WI38 (cell line): ENCODE data around the gene VSTM1.

ENCODE experiments used
- H3K4me3 ChIP-seq: 2 replicates; pipeline ENCODE4 v1.5.1; 2011; ENCODE audit warnings: low read depth, mild to moderate bottlenecking, control low read depth, low read length
- CTCF ChIP-seq: IDR thresholded peaks from 2 replicates; pipeline ENCODE4 v1.5.1; 2012; ENCODE audit warnings: low read depth, mild to moderate bottlenecking, control low read depth, low read length

Gene VSTM1

GRCh38 chr19:54035215-54036178 lies 28.2 kb downstream of the VSTM1 start:
- H3K4me3 ChIP-seq: no peak overlapping the region
- TF ChIP-seq CTCF: no peak

- peak; percentile 33 for TF ChIP-seq CTCF
- H3K4me3 ChIP-seq: 0 out of 2 replicates have a peak overlapping the region, but pooled peaks have one; percentile 0
Measured at GRCh38 chr19:54030895-54031586, 32.7 kb downstream of the VSTM1 start.

- no peak overlapping the region for H3K4me3 ChIP-seq
- peak; percentile 66; the same call in 1 of the 2 replicates for TF ChIP-seq CTCF
Measured at GRCh38 chr19:54029930-54030490, 33.7 kb downstream of the VSTM1 start.

- no peak for TF ChIP-seq CTCF
- no peak overlapping the region for H3K4me3 ChIP-seq
Measured at GRCh38 chr19:54029301-54029700, 34.4 kb downstream of the VSTM1 start.

GRCh38 chr19:54026656-54027055 lies 37.0 kb downstream of the VSTM1 start:
- no peak for TF ChIP-seq CTCF
- no peak overlapping the region for H3K4me3 ChIP-seq

- no peak for TF ChIP-seq CTCF
- no peak overlapping the region for H3K4me3 ChIP-seq
Measured at GRCh38 chr19:54024660-54025059, 39.0 kb downstream of the VSTM1 start.

GRCh38 chr19:54023191-54023590 lies 40.5 kb downstream of the VSTM1 start:
- H3K4me3 ChIP-seq: no peak overlapping the region
- no peak for TF ChIP-seq CTCF
